Neural cell (in vitro differentiated cells): ENCODE results near the gene LRRC15. TPM values are rescaled to one million over a fixed set of nuclear protein-coding genes. Genes with fewer than 3 reads are reported as not detected.

Experiments used
- H2AFZ ChIP-seq: fragments of 200-600, 300-800 bp; sonication (generic), shearing (Covaris generic); 2 replicates; pipeline ENCODE4 v1.6.0; 2014; ENCODE audit warnings: low read depth, mild to moderate bottlenecking, antibody characterized with exemption, low read length, moderate library complexity
- H3F3A ChIP-seq: fragments of 200-600 bp; shearing (Covaris generic); 2 replicates; pipeline ENCODE4 v1.6.1; 2016; ENCODE audit warnings: mild to moderate bottlenecking, moderate library complexity, mixed read lengths, antibody characterized with exemption, low read length; ENCODE audit not compliant: insufficient read depth, poor library complexity, severe bottlenecking
- H3K27ac ChIP-seq: fragments of 200-600, 300-800 bp; sonication (generic), shearing (Covaris generic); 2 replicates; pipeline ENCODE4 v1.5.1; 2014; ENCODE audit warnings: mild to moderate bottlenecking, low read length, moderate library complexity
- H3K27me3 ChIP-seq: fragments of 300-800, 200-600 bp; sonication (generic), shearing (Covaris generic); 2 replicates; pipeline ENCODE4 v1.6.0; 2014; ENCODE audit warnings: mild to moderate bottlenecking, low read depth, low read length, moderate library complexity; ENCODE audit not compliant: insufficient read depth
- H3K36me3 ChIP-seq: fragments of 300-800, 200-600 bp; sonication (generic), shearing (Covaris generic); 2 replicates; pipeline ENCODE4 v1.5.1; 2014; ENCODE audit warnings: mild to moderate bottlenecking, antibody characterized with exemption, low read length, moderate library complexity; ENCODE audit not compliant: insufficient read depth
- H3K4me2 ChIP-seq: fragments of 300-800, 200-600 bp; sonication (generic), shearing (Covaris generic); 2 replicates; pipeline ENCODE4 v1.6.0; 2014; ENCODE audit warnings: mild to moderate bottlenecking, low read length
- H3K4me3 ChIP-seq: fragments of 300-800, 200-600 bp; sonication (generic), shearing (Covaris generic); 2 replicates; pipeline ENCODE4 v1.5.1; 2014; ENCODE audit warnings: mild to moderate bottlenecking, low read length, moderate library complexity
- H3K79me2 ChIP-seq: fragments of 200-600 bp; shearing (Covaris generic); replicated peaks from 2 replicates; pipeline ENCODE4 v1.6.0; 2014; ENCODE audit warnings: mild to moderate bottlenecking, low read length, moderate library complexity; ENCODE audit not compliant: insufficient read depth
- H3K9ac ChIP-seq: fragments of 300-800, 200-600 bp; sonication (generic), shearing (Covaris generic); 2 replicates; pipeline ENCODE4 v1.6.1; 2016; ENCODE audit warnings: mild to moderate bottlenecking, low read length, mixed read lengths
- H3K9me2 ChIP-seq: fragments of 200-600 bp; shearing (Covaris generic); 2 replicates; pipeline ENCODE4 v1.6.1; 2016; ENCODE audit warnings: mild to moderate bottlenecking, low read length, mixed read lengths; ENCODE audit not compliant: insufficient read depth
- H3K9me3 ChIP-seq: fragments of 200-600, 300-800 bp; sonication (generic), shearing (Covaris generic); 2 replicates; pipeline ENCODE4 v1.6.1; 2016; ENCODE audit warnings: mild to moderate bottlenecking, mixed run types, low read length, moderate library complexity, mixed read lengths
- H4K20me1 ChIP-seq: fragments of 200-600 bp; shearing (Covaris generic); 2 replicates; pipeline ENCODE4 v1.6.1; 2016; ENCODE audit warnings: mild to moderate bottlenecking, mixed run types; ENCODE audit not compliant: insufficient read depth
- EP300 ChIP-seq: fragments of 450-650 bp; conservative IDR thresholded peaks from 2 replicates; pipeline ENCODE4 v1.6.1; 2014; ENCODE audit warnings: antibody characterized with exemption, mild to moderate bottlenecking, moderate library complexity; ENCODE audit not compliant: poor library complexity, severe bottlenecking
- EZH2 ChIP-seq: fragments of 200-600, 300-800 bp; shearing (Covaris generic), sonication (generic); IDR thresholded peaks from 2 replicates; pipeline ENCODE4 v1.6.1; 2014; ENCODE audit warnings: antibody characterized with exemption, low read length, borderline replicate concordance, mild to moderate bottlenecking; ENCODE audit not compliant: insufficient read depth, poor library complexity, severe bottlenecking
- MXI1 ChIP-seq: fragments of 450-650 bp; conservative IDR thresholded peaks from 2 replicates; pipeline ENCODE4 v1.6.1; 2014; ENCODE audit warnings: antibody characterized with exemption, mild to moderate bottlenecking; ENCODE audit not compliant: poor library complexity, severe bottlenecking
- POLR2AphosphoS5 ChIP-seq: IDR thresholded peaks from 2 replicates; pipeline ENCODE4 v1.6.1; 2012
- RAD21 ChIP-seq: fragments of 450-650 bp; conservative IDR thresholded peaks from 2 replicates; pipeline ENCODE4 v1.6.1; 2014; ENCODE audit warnings: antibody characterized with exemption, mild to moderate bottlenecking, moderate library complexity
- SMC3 ChIP-seq: fragments of 450-650 bp; conservative IDR thresholded peaks from 2 replicates; pipeline ENCODE4 v1.6.1; 2014; ENCODE audit warnings: antibody characterized with exemption, mild to moderate bottlenecking, moderate library complexity; ENCODE audit not compliant: poor library complexity
- TAF1 ChIP-seq: IDR thresholded peaks from 2 replicates; pipeline ENCODE4 v1.6.1; 2012; ENCODE audit warnings: low read depth
- polyA plus RNA-seq: library from polyadenylated mRNA; depleted of rRNA; stranded (reverse); fragments of >200 nt; gene quantifications from 2 replicates; pipeline ENCODE4 v1.2.3, GENCODE V29; 2014
- TF ChIP-seq, protein P1 (sequence below): fragments of 450-650 bp; IDR thresholded peaks from 2 replicates; pipeline ENCODE4 v1.5.1; 2014; ENCODE audit warnings: antibody characterized with exemption, mild to moderate bottlenecking, moderate library complexity; ENCODE audit not compliant: poor library complexity, severe bottlenecking
- TF ChIP-seq, protein P2 (sequence below): IDR thresholded peaks from 2 replicates; pipeline ENCODE4 v1.6.1; 2012; ENCODE audit warnings: borderline replicate concordance

The LRRC15 gene
- polyA plus RNA-seq, 1 donor from 2014 or later = not detected

DNA sequence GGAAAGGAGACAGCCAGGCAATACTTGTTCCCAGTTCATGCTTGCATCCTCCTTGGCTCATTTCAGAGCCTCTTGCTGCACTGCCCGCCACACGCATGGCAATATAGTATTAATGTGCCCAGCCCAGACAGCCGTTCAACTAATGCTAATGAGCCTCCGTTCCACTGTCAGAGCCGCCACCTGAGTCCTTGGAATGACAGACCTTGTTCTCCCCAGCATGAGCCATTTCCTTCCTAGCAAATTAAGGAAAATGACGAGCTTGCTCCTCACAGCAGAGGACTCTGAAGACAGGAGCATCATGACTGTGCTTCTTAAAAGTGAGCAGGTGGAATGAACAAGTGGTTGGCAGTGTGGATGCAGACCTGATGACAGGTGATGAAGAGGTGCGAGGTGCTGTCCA is 10.8 kb upstream of the LRRC15 start:
- TF ChIP-seq EP300 (peak; percentile 21), EZH2 (no peak), RAD21 (no peak), POLR2AphosphoS5 (no peak)
- H3K9me3 ChIP-seq = no peaks in the 10 kb centered on the region
- H3K9me2 ChIP-seq = no peaks in the 10 kb centered on the region
- H3K4me3 ChIP-seq = peak overlapping the region; percentile 17
- no peaks in the 10 kb centered on the region for H3F3A ChIP-seq
- H3K9ac ChIP-seq = no peak overlapping the region
- H3K27me3 ChIP-seq = no peaks in the 10 kb centered on the region
- no peaks in the 10 kb centered on the region for H4K20me1 ChIP-seq
- H3K36me3 ChIP-seq = no peaks in the 10 kb centered on the region
- H3K4me2 ChIP-seq = no peak overlapping the region
- no peak overlapping the region for H3K27ac ChIP-seq
- H2AFZ ChIP-seq = no peak overlapping the region
- H3K79me2 ChIP-seq = no peaks in the 10 kb centered on the region

DNA sequence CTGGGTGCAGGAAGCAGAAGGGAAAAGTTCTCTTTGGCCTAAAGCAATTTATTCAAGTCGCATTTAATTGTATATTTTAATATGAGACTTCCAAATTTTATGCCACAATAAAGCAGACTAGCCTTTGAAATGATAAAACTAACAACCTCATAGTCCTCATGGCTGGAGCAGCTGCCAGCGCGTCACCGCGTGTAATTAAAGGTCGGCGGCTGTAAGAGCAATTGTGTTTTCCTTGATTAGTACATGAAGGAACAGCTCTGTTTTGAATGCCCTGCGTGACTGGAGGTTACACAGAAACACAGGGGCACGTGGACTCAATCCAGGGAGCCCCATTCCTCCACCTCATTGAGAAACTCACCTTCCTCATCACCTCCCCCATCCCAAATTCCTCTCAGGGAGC is 10.1 kb upstream of the LRRC15 start:
- TF ChIP-seq, protein P1, sequence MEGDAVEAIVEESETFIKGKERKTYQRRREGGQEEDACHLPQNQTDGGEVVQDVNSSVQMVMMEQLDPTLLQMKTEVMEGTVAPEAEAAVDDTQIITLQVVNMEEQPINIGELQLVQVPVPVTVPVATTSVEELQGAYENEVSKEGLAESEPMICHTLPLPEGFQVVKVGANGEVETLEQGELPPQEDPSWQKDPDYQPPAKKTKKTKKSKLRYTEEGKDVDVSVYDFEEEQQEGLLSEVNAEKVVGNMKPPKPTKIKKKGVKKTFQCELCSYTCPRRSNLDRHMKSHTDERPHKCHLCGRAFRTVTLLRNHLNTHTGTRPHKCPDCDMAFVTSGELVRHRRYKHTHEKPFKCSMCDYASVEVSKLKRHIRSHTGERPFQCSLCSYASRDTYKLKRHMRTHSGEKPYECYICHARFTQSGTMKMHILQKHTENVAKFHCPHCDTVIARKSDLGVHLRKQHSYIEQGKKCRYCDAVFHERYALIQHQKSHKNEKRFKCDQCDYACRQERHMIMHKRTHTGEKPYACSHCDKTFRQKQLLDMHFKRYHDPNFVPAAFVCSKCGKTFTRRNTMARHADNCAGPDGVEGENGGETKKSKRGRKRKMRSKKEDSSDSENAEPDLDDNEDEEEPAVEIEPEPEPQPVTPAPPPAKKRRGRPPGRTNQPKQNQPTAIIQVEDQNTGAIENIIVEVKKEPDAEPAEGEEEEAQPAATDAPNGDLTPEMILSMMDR = no peak
- no peak for TF ChIP-seq EZH2
- TF ChIP-seq TAF1 = no peak
- TF ChIP-seq SMC3 = no peak
- TF ChIP-seq, protein P2, sequence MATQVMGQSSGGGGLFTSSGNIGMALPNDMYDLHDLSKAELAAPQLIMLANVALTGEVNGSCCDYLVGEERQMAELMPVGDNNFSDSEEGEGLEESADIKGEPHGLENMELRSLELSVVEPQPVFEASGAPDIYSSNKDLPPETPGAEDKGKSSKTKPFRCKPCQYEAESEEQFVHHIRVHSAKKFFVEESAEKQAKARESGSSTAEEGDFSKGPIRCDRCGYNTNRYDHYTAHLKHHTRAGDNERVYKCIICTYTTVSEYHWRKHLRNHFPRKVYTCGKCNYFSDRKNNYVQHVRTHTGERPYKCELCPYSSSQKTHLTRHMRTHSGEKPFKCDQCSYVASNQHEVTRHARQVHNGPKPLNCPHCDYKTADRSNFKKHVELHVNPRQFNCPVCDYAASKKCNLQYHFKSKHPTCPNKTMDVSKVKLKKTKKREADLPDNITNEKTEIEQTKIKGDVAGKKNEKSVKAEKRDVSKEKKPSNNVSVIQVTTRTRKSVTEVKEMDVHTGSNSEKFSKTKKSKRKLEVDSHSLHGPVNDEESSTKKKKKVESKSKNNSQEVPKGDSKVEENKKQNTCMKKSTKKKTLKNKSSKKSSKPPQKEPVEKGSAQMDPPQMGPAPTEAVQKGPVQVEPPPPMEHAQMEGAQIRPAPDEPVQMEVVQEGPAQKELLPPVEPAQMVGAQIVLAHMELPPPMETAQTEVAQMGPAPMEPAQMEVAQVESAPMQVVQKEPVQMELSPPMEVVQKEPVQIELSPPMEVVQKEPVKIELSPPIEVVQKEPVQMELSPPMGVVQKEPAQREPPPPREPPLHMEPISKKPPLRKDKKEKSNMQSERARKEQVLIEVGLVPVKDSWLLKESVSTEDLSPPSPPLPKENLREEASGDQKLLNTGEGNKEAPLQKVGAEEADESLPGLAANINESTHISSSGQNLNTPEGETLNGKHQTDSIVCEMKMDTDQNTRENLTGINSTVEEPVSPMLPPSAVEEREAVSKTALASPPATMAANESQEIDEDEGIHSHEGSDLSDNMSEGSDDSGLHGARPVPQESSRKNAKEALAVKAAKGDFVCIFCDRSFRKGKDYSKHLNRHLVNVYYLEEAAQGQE = no peak
- TF ChIP-seq POLR2AphosphoS5 = no peak
- TF ChIP-seq RAD21 = no peak
- TF ChIP-seq MXI1 = no peak
- no peak for TF ChIP-seq EP300
- Histone ChIP-seq H3K9me2 (no peaks in the 10 kb centered on the region), H3K79me2 (no peaks in the 10 kb centered on the region), H3K9me3 (no peaks in the 10 kb centered on the region), H4K20me1 (no peaks in the 10 kb centered on the region), H3K27me3 (no peaks in the 10 kb centered on the region), H3F3A (no peaks in the 10 kb centered on the region), H3K36me3 (no peaks in the 10 kb centered on the region), H3K9ac (no peak overlapping the region), H3K4me3 (no peak overlapping the region), H3K27ac (no peak overlapping the region), H2AFZ (no peak overlapping the region), H3K4me2 (no peak overlapping the region)

DNA sequence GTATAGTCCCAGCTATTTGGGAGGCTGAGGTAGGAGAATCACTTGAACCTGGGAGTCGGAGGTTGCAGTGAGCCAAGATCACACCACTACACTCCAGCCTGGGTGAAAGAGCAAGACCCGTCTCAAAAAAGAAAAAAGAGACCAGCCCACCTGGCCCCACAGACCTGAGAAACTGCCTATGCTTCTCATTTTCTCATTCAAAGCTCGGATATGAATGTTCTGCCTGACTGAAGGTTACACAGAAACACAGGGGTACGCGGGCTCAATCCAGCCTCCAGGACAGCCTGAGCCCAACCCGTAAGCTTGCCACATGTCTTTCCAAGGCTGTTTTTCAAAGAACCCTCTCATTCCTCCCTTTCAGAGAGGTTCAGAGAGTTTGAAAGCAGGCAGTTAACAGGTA is 9.7 kb upstream of the LRRC15 start:
- Histone ChIP-seq H3K27me3 (no peaks in the 10 kb centered on the region), H3K36me3 (no peaks in the 10 kb centered on the region), H3K9me3 (no peaks in the 10 kb centered on the region), H3K4me2 (no peak overlapping the region), H4K20me1 (no peaks in the 10 kb centered on the region), H3K4me3 (no peak overlapping the region), H2AFZ (no peak overlapping the region), H3K9ac (no peak overlapping the region), H3F3A (no peaks in the 10 kb centered on the region), H3K27ac (no peak overlapping the region), H3K9me2 (no peaks in the 10 kb centered on the region), H3K79me2 (no peaks in the 10 kb centered on the region)
- TF ChIP-seq TAF1 (no peak), EZH2 (no peak), RAD21 (no peak), MXI1 (no peak), EP300 (no peak), POLR2AphosphoS5 (no peak), SMC3 (no peak)
- TF ChIP-seq, protein P1 = no peak
- TF ChIP-seq, protein P2 = no peak
